Inferior parietal cortex (tissue), 1 donor: Measurements from ENCODE around the gene RSRP1.
"Not testable (repeated sequence)": the region's sequence is repeated elsewhere in the genome, so short reads cannot be mapped to it uniquely, and the experiment has no call there.

ENCODE experiments used
- DNase-seq: peaks from one replicate; pipeline ENCODE4 v3.0.0-alpha.2; 2016; ENCODE audit errors: extremely low spot score

The RSRP1 gene, protein sequence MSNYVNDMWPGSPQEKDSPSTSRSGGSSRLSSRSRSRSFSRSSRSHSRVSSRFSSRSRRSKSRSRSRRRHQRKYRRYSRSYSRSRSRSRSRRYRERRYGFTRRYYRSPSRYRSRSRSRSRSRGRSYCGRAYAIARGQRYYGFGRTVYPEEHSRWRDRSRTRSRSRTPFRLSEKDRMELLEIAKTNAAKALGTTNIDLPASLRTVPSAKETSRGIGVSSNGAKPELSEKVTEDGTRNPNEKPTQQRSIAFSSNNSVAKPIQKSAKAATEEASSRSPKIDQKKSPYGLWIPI

DNA sequence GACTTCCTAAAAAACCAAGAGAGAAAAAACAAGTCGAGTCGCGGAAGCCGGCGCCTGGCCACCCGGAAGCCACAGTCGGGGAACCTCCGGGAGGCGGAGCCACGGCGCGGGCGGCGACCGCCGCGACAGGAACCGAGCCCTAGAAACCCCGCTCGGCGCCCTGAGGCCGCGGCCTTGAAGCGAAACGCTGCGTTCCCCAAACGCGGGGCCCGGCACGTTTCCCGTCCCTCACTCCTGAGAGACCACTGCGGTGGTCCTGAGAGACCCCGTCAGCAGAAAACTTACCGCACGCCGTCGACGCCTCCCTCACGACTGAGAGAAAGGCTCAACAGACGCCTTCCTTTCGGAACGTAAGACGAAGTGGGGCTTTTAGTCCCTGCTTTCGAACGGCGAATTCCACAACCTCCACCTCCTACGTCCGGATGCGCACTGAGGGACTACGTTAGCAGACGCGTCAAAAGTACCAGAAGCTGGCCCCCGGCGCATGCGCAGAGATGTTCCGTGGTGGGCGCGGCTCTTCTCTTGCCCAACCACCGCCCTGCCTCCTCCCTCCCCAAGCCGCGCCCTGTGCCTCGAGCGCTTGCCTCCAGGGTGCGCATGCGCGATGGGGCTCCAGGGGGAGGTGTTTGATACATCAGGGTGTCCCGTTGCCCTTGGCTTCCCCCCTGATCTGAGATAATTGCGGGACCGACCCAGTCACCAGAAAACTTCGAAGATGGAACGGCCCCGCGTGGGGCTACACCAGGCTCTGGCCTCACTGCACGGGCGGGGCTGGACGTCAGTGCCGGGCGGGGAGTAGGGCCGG lies at the start of gene RSRP1:
RSRP1 (minus strand) TSS at position 431 of the 805 bp plus-strand sequence. CDS start 491 bp downstream, outside the sequence.
- DNase-seq = peak; percentile 100

DNA sequence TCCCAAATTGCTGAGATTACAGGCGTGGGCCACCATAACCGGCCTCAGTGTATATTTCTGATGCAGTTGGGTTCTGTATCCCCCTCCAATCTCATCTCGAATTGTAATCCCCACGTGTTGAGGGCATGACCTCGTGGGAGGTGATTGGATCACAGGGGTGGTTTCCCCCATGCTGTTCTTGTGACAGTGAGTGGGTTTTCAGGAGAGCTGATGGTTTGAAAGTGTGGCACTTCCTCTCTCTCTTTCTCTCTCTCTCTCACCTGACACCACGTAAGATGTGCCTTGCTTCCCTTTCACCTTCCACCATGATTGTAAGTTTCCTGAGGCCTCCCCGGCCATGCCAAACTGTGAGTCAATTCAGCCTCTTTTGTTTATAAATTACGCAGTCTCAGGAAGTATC lies 49.2 kb upstream of the RSRP1 start:
- not testable (repeated sequence) for DNase-seq

DNA sequence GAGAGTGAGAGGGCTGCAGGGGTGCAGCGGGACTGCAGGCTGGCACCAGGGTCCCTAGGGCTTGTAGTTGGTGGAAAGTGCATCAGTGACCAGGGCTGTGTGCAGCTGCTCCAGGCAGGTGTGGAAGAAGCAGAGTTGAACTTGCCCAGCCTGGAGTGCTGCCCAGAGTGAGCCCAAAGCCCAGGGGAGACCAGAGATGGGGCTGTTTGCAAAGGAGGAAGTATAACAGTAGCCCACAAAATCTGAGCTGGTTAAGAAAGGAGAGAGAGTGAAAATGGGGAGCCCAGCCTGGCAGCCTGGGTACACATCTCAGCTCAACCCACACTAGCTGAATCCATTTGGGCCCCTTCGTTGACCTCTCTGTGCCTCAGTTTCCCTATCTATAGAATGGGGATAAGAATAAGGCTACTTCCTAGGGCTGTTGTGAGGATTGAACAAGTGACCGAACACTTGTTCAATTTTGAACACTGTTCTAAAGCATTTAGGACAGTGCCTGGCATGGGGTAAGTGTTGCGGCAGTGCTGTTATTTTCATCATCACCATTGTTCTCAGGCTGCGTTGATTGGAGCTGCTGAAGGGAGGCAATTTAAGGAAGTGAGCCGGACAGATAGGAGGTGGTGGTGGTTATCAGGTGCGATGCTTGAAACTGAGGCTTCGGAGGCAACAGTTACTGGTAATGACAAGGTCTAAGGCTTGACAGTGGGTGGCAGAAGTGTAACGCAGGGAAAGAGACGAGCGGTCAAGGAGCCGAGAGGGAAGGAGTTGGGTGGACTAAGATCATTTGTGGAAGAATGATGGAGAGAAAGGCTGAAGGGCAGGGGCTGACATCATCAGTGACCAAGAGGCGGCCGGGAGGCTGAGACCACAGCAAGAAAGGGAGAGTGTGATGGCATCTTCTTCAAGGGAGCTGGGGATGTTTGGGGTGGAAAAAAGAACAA lies 47.9 kb upstream of the RSRP1 start:
- DNase-seq = not testable (repeated sequence)

DNA sequence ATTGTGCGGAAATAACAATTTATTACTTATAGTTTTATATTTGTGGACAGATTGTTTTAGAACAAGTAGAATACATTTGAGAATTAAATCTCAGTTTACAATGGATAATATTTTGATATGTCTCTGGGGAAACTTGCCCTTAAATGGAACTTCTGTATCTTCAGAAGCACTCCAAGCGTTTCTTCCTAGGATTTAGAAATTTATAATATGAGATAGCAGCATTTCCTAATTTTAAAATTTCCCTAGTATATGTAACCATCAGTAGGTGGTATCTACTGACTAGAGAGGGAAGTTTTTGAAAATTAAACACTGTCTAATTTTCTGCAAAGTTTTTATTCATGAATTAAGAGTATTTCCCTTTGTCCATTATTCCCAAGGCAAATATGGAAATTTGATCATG lies 46.2 kb upstream of the RSRP1 start:
- not testable (repeated sequence) for DNase-seq

DNA sequence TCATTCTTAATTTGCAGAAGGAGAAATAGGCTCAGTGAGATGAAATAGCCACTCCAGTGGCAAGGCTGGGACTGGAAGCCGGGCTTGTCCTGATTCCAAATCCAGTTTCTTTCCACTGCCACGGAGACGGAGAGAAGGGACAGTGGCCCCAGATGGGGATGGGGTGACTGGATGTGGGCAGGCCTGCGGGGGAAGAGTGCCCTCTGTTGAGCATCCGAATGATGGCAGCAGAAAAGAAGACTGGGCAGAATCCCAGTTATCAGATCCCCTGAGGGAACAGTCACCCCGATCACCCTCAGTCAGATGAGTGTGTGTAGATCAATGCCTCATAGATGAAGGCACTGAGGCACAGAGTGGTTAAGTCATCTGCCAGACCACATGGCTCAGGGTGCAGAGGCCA lies 42.8 kb upstream of the RSRP1 start:
- DNase-seq = not testable (repeated sequence)

DNA sequence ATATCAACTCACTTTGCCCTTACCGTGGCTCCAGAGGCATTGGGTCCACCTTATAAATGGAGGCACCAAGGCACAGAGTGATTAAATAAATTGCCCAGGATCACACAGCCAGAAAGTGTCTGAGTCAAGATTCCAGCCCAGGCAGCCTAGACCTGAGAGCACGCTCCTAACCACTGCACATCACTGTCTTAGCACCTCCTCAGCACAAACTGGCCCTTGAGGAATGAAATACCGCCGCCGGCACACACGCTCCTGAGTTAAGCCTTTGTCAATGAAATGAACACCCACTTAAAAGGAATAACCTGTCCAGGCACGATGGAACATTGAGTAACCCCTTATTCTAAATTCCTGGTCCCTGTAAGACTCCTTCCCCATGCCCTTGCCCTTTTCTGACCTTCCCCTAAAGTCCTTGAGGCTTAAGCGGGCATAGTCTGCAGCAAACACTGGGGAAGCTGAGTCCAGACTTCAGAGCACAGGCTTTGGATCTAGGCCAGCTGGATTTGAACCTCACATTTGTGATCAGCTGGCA lies 41.4 kb upstream of the RSRP1 start:
- DNase-seq = not testable (repeated sequence)

DNA sequence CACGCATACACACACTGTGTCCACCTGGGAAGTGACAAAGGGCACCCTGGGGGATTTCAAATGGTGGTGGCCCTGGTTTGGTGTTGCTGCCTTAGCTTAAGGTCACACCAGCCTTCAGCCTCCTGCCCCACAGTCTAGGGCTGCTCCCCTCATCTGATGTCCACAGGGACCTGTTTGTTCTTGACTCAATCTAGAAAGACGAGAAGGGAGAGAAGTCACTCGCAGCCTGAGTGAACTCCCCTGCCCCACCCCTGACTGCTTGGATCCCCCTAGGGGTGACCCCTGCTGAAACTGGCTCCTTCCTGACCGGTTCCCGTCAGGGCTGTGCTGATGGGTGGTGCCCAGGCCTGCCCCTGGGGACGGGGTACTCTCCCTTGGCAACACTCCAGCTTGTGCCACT lies 39.9 kb upstream of the RSRP1 start:
- not testable (repeated sequence) for DNase-seq

DNA sequence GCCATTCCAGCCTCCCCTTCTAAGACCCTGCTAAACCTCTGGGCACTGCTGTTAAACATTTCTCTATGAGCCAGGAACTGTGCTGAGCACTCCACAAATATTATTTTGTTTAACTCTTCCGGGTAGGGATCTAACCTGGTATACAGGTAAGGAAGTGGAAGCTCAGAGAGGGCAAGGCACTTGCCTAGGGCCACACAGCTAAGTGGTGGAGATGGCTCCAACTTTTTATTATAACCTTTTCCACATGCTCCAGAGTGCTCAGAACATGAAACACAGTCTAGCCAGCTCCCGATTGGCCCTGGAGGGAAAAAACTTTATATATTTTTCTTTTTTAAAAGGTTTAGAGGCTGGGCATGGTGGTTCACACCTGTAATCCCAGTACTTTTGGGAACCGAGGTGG lies 38.6 kb upstream of the RSRP1 start:
- DNase-seq = not testable (repeated sequence)

DNA sequence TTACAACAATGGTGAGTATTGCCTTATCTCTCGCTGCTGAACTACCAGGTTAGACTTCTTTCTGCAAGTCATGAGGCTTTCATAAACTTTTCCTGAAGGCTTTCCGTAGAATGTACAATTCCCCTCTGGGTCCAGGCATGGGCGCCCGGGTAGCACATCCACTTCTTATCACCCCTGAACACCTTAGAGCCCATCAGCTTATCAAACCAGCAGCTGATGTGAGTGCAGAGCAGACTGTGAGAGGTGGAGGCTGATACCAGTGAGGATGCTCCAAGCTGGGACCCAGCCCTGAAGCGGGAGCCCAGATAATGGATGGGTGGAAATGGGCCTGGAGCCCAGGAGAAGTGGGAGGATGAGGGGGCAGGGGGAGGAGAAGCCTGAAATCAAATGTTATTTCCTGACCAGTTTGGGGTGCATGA lies 32.4 kb upstream of the RSRP1 start:
- not testable (repeated sequence) for DNase-seq

DNA sequence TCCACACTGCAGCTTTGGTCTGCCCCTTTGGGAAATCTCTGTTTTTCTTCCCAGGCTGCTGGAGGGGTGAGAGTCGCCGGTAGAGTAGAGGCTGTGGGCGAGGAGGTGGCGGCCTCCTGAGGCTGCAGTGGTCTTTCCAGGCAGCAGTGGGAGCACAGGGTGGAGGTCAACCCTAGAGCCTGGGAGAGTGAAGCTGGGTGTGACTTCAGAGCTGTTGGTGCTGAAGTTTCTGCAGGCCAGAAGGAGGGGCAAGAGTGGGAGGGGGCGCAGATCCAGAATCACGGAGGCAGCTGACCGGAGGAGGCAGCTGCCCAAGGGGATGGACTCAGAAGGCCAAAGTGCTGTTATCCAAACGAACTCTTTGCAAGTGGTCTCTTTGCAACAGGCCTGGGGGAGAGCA lies 31.5 kb upstream of the RSRP1 start:
- DNase-seq = not testable (repeated sequence)

DNA sequence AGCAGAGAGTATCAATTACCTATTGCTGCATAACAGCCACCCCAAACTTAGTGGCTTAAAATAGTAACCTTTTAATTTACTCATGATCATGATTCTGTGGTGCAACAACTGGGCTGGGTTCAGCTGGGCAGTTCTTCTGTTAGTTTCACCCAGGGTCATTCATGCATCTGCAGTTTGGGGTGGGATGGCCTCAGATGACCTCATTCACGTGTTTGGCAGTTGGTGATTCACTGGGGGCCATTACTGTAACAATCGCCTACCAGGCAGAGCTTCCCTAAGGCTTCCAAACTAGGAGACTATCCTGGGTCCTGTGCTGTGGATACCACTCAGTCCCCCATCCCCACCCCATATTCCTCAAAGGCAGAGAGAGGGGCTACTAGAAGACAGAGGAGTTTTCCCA lies 31.1 kb upstream of the RSRP1 start:
- not testable (repeated sequence) for DNase-seq

DNA sequence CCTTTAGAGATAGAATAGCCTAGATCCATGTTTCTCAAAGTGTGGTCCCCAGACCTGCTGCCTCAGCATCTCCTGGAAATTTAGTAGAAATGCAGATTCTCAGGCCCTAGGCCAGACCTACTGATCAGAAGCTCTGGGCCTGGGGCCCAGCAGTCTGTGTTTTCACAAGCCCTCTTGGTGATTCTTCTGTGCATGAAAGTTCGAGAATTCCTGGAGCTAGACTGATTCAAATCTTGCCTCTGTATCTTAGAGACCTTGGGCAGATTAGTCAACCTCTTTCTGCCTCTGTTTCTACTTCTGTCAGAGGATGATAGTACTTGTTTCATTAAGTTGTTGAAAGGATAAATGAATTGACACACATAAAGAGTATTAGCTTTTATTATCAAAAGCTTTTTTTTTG lies 30.0 kb upstream of the RSRP1 start:
- not testable (repeated sequence) for DNase-seq

DNA sequence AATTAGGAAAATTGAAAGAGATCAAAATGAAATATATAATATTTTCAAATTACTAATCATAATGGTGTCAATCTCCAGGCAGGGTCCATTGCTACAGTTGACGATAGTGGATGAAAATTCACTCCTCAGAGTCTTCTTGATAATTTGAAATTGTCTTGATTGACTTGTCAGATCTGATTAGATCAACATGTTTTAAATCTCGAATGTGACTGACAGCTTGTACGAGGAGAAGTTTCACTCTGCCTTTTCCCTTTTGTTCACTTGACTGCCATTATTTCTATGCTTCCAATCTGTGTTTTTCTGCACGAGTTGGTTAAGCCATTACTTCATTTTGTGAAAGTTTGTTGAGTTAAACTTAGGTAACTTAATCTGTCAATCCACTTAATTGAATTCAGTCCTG lies 28.4 kb upstream of the RSRP1 start:
- DNase-seq = not testable (repeated sequence)

DNA sequence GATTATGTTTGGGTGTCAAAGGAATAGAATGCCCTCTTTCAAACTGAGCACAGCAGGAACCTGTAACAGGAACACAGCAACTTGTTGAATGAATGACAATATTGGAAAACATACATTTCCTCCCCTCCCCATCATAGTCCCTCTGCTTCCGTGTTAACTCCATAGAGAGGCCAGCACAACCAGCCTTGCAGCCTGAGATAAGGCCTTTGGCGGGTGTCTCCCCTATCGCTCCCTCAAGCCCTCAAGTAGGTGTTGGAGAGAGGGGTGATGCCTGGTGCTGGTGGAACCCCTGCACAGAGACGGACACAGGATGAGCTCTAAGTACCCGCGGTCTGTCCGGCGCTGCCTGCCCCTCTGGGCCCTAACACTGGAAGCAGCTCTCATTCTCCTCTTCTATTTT lies 25.0 kb upstream of the RSRP1 start, which contains the start of gene RHD:
RHD (plus strand) TSS at position 272 of the 400 bp plus-strand sequence; CDS start at position 311, 39 bp downstream.
- not testable (repeated sequence) for DNase-seq

DNA sequence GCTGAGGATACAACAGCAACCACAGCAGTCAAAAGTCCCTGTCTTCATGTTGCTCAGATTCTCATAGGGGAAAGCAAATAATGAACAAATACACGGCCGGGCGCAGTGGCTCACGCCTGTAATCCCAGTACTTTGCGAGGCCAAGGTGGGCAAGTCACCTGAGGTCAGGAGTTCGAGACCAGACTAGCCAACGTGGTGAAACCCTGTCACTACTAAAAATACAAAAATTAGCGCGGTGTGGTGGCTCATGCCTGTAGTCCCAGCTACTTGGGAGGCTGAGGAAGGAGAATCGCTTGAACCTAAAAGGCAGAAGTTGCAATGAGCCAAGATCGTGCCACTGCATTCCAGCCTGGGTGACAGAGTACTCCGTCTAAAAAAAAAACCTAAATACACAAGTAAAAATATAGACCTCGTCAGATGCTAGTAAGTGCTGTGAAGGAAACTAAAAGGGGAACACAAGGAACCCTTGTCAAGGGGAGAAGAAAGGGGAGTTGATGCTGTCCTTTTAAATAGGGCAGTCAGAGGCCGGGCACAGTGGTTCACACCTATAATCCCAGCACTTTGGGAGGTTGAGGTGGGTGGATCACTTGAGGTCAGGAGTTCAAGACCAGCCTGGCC lies 21.0 kb upstream of the RSRP1 start:
- DNase-seq = not testable (repeated sequence)

DNA sequence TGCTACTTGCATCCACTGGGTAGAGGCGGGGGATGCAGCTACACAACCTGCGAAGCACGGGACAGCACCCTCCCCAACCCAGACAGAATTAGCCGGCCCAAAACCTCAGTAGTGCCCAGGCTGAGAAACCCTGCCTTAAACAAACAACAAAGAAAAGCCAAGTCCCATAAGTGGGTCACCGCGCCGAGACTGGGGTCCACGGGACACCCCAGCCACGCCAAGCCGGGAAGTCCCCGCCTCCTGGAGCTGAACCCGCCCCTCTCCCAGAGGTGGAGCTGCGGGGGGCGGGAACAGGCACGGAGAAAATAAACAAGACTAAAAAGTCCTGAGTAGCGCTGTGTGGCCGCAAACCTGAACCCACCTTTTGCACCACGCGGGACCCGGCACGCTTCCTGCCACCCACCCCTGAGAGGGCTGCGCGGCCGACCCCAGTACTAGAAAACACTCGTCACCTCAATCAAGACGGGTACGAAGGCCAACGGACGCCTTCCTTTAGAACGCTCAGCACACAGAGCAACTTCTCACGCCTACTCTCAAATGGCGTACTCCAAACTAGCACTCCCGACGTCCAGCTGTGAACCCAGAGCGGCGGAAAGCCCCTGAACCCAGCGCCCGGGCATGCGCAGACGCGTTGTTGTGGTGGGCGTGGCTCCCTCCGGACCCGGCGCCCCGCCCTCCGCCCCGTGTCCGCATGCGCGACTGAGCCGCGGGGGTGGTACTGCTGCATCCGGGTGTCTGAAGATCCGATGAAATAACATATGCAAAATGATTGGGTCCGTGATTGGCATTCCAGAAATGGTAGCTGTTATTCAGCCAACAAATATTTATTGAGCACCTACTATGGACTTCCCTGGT lies 20.3 kb upstream of the RSRP1 start:
- DNase-seq = peak; percentile 51

DNA sequence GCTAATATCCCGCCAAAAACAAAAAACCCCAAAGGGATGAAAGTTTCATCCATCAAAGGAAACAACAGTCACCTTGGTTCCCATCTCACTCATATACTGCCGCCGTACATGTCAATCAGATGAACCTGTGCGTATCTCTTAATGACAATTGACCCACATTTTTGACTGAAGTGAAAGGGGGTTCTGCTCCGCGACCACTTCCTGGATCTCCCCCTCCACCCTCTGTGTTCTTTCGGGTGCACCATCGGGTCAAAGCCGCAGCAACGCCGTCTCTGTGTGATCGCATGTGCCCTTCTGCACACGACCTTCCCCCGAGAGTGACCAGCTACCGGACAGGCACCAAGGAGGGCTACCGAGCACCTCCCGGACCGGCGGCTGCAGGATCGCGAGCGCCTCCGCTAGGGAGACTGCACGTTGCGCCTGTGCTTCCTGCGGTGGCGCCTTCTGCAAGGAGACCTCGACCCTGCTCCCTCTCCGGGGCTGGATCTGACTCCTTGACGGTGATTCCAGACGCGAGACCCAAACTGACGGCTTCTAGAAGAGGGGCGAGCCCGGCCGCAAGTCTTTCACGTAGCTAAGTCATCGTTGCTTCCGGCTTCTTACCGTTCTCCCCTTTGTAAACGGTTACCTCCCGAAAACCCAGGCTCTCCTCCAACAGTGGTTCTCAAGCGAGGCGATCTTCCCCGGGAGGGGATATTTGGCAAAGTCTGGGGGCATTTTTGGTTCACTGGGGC lies 19.5 kb upstream of the RSRP1 start:
- DNase-seq = not testable (repeated sequence)

DNA sequence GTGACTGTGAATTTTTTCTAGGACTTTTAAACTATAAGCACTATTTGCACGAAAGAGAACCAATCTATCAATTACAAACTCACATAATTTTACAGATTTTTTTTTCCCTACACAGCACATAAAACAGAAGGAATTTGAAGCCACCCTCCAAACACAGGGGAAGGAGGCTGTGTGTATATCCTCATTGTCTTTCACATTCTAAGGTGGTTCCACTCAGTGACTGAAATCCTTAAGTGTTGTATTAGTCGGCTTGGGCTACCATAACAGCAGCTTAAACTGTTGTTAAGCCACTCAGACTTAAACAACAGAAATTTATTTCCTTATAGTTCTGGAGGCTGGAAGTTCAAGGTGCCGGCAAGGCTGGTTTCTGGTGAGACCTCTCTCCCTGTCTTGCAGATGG lies 13.1 kb upstream of the RSRP1 start:
- DNase-seq = not testable (repeated sequence)

DNA sequence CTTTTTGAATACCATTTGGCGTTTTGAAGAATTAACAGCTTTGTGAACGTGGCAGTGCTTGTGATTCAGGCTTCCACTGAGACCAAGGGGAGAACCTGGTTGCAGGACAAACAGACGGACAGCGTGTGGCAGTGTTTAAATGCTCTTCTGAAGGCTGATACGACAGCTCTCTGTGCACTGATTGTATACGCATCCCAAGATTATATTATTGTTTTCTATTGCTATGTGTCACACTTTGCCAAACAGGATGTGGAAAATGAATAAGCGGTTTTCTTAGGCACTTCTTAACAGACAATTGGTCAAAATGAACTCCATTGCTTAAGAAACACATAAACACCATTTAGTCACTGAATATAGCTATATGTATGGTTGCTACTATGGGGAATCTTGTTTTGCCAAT lies 12.6 kb upstream of the RSRP1 start:
- not testable (repeated sequence) for DNase-seq
